ENCODE results near the gene FIBP.

The FIBP gene

DNA sequence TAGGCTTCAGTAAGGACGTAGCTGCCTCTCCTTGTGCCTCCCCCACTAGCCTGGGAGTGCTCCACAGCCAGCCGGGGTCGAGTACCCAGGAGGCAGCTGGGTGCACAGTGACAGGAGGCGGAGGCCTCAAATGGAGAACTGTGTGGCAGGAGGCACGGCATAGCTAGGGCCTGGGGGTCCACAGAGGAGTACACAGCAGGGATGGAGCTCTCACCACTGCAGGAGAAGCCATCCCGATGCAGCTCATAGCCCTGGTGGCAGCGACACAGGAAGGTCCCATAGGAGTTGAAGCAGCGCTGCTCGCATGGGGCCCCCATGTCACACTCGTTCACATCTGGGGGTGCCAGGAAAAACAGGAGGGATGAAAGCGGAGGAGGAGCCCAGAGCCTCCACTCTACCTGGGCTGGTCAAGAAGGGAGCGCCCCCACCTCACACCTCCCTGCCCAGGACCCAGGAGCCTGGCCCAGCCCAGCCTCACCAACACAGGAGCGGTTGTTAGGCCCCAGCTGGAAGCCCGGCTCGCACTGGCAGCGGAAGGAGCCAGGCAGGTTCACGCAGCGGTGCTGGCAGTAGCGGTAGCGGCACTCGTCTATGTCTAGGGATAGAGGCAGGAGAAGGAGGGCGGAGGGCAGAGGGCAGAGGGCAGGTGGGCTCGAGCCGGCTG, 18.5 kb downstream of the FIBP start:
- no peak for DNase-seq

DNA sequence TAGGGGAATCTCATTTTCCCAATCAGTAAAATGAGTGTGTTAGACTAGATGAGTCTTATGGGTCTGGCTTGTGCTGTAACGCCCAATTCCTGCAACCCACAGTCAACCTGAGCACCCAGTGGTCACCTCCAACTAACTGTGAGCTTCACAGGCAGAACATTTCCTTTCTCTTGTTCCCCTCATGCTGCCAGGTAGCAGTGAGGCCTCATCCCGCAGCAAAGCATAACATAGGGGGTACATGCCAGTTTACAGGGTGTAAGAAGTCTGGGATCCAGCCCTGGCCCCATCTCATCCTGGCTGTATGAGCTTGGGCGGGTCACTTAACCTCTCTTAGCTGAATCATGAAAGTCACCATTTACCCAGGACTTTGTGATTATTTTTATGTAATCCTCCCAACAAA, 19.4 kb downstream of the FIBP start:
- DNase-seq, result no peak

DNA sequence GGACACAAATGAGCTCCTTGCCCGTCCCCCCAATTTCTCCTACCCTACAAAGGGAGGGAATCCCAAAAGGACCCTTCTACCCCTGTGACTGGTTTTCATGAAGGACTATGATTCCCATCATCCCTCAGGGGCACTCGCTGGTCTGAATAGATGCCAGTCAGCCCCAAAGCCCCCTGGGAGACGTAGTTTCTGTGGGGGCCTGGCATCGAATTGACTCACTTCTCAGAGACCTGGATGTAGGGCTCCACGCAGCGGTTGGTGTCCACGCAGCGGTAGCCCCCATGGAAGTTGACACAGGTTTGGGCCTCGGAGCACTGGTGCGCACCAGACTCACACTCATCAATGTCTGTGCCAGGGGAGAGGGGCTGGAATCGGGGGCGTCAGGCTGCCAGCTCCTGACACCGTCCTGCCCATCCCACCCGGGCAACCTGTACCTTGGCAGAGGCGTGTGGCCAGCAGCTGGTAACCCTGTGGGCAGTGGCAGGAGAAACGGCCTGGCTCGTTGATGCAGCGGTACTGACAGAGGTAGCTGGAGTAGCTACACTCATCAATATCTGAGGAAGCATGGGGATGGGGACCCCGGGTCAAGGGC, 20.1 kb downstream of the FIBP start:
- DNase-seq, result no peak

- no peak for DNase-seq
Measured at GRCh38 chr11:65867284-65868071, 20.8 kb downstream of the FIBP start.

DNA sequence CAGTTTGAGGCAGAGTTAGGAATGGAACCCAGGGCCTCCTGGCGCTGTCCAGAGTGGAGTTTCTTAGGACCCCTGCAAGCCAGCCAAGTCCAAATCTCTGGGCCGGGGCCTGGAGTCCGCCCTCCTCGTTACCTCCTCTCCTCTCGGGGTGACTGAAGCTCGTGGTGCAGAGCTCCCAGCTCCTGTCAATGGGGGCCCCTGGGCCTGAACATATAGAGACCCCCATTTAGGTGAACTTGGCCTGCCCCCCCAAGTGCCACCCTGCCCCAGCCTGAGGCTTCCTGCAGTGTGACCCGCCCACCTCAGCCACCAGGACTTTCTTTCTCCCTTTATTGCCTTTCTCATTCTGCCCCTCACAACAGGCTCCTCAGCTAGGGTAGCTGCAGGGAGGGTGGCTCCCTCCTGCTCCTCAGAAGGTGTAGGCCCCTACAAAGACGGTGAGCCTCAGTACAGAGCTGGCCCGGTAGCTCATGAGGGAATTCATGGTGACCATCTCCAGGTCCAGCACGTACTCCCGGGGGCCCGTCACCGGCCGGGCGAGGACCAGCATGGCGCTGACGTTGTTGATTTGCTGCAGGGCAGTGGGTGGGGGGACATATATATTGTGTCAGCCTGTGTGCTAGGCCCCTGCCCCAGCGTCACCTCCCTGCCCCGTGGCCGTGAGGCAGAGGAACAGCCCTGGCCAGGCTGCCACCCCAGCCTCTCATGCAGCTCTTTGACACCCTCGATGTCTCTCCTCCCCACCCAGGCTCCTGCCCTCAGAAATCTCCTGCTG, 21.6 kb downstream of the FIBP start:
- DNase-seq, result no peak

GRCh38 chr11:65865550-65866172, 22.6 kb downstream of the FIBP start:
- DNase-seq, result no peak

- no peak for DNase-seq
Measured at GRCh38 chr11:65864706-65865471, 23.4 kb downstream of the FIBP start.

DNA sequence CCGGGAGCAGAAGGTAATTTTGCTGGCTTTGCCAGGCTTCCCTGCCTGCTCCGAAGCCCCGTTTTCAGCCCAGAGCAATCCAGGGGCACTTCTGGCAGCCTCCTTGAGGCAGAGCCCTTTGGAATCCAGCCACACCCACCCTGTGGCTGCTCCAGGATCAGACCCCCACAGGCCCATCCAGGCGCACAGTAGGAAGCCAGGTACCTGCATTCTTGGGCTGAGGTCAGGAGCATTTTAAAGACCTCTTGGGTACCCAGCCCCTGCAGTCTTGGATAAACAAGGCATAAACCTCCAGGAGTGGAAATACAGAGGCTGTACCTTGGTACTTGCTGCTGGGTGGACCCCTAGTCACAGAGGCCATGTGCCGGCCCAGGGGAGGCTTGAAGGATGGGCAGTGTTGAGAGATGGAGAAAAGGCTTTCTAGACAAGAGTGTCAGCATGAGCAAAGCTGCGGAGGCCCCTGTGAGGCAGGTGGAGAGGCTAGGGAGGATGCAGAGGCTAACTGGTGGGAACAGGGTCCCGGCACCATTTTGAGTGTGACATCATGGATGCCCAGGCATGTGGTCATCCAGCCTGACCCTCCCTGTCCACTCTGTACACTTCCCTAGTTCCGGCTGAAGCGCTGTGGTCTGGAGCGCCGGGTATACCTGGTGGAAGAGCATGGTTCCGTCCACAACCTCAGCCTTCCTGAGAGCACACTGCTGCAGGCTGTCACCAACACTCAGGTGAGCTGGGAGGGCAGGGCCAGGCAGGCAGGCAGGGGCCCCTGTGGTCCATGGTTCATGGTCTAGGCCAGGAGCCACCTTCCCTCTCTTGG, 24.2 kb downstream of the FIBP start:
- no peak for DNase-seq

DNA sequence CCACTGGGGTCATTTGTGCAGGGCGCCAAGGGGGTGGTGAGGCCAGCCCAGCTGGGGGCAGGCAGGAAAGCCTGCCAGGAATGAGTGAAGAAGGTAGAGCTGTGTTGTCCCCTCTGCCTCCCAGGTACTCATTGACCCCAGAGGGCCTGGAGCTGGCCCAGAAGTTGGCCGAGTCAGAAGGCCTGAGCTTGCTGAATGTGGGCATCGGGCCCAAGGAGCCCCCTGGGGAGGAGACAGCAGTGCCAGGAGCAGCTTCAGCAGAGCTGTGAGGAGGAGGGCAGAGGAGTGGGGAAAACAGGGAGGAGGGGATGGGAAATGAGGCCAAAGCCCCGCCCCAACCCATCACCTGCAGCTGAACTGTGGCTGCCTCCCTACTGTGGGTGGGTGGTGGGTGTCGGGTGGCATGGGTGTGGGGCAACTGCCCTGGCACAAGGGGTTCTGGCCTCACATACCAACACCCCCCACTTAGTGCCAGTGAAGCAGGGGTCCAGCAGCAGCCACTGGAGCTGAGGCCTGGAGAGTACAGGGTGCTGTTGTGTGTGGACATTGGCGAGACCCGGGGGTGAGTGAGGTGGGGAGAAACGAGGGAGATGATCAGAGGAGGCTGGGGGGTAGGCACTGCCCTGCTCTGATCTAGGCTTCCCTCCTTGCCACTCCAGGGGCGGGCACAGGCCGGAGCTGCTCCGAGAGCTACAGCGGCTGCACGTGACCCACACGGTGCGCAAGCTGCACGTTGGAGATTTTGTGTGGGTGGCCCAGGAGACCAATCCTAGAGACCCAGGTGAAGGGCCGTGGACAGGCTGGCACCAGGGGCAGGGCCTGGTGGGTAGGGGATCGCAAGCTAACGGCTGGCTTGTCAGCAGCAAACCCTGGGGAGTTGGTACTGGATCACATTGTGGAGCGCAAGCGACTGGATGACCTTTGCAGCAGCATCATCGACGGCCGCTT, 25.1 kb downstream of the FIBP start:
- DNase-seq, result no peak

- no peak for DNase-seq
Measured at GRCh38 chr11:65862191-65862735, 26.0 kb downstream of the FIBP start.

DNA sequence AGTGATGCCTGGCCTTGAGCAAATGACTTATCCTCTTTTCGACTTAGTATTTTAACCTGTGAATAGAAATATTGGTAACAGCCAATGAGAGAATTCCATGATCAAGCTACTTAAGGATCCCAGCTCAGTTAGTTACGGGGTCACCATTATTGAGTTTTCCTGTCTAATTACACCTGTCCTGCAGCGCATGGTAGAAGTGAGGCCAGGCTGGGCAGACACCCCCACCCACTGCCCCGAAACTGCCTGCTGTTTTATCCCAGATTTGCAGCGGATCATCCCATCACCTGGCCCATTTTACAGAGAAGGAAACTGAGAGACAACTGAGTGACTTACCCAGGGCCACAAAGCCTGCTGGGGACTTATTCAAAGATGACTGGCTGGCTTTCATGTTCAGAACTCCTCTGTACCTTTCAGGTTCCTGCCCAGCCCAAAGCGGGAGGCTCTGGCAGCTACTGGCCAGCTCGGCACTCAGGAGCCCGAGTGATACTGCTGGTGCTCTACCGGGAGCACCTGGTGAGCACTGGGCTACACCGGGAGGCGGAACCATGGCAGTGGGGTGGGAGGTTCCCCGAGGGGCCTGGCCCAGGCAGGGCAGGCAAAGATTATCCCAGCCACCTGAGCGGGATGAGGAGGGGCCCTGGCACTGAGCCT, 26.6 kb downstream of the FIBP start:
- DNase-seq, result no peak

- DNase-seq, result no peak
Measured at GRCh38 chr11:65861165-65861505, 27.1 kb downstream of the FIBP start.

- peak; percentile 97 for DNase-seq
Measured at GRCh38 chr11:65860278-65861164, 27.8 kb downstream of the FIBP start, which contains the start of gene MUS81. TSS of gene MUS81 (plus strand) at chr11:65860433. CDS start at chr11:65860754, 321 bp downstream.

DNA sequence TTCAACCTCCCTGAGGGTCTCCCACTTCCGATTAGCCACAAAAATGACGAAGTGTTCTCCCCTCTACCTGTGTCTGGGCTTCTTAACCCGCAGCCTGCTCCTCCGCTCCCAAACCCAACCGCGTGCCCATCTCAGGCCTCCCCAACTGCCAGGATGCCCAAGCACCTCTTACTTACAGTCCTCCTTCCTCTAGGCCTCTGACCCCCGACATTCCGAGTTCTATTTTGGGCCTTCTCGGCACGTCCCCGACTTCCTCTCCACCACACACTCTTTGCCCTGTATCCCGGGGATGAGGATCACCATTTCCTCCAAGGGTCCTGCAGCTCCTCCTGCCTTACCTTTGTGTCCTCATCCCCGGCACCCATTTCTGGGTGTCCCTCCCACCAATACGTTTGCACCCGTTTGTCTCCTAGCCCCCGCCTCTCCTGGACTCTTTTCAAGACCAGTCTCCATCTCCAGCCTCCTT, 28.4 kb downstream of the FIBP start:
- no peak for DNase-seq

- peak; percentile 99 for DNase-seq
Measured at GRCh38 chr11:65859095-65859811, 29.0 kb downstream of the FIBP start.

DNA sequence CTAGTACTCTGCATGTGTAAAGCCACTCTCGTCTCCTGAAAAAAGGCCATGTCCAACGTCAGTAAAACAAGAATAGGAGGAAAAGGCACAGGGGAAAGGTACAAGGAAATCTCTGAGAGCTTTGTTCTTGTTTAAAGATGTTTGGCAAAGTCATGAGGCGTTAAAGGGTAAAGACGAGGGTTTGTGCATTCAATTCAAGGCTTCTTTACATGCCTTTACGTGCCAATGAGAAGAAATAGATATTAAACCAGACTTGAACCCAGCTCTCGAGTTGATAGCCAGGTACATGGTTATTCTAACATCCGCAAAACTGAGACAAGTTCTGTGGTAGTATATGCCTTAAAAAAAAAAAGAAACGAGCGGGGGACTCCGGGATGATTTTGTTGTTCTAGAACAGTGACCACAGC, 29.6 kb downstream of the FIBP start:
- no peak for DNase-seq

Data from DMS79 treated with DMSO at 0.1 percent for 48 hours (cell line).